Measurements from ENCODE around the gene GUCA1A.

DNA sequence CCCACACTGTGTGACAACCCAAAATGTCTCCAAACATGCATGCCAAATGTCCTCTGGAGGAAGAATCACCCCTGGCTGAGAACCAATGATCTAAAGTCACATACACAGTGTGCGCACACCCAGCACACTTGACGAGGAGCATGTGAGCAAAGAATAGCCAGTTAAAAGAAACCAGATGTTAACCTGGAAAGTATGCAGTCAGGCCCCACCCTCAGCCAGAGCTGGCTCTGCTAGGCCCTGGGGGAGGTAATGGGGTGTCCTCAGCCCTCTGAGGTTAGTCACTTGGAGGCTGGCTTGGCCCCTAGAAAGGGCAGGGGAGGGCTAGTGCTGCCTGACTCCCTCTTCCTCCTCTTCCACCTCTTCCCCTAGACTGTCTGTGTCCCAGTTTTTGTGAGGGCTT, 15.2 kb upstream of the GUCA1A start:
- TF ChIP-seq, protein P1, sequence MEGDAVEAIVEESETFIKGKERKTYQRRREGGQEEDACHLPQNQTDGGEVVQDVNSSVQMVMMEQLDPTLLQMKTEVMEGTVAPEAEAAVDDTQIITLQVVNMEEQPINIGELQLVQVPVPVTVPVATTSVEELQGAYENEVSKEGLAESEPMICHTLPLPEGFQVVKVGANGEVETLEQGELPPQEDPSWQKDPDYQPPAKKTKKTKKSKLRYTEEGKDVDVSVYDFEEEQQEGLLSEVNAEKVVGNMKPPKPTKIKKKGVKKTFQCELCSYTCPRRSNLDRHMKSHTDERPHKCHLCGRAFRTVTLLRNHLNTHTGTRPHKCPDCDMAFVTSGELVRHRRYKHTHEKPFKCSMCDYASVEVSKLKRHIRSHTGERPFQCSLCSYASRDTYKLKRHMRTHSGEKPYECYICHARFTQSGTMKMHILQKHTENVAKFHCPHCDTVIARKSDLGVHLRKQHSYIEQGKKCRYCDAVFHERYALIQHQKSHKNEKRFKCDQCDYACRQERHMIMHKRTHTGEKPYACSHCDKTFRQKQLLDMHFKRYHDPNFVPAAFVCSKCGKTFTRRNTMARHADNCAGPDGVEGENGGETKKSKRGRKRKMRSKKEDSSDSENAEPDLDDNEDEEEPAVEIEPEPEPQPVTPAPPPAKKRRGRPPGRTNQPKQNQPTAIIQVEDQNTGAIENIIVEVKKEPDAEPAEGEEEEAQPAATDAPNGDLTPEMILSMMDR (IDR thresholded peaks at IDR 0.05; ENCODE audit: low read depth, low read length) = no peak
- no peak for TF ChIP-seq EZH2phosphoT487 (IDR thresholded peaks at IDR 0.05; ENCODE audit: low read depth)

Measured in OCI-LY3 (cell line).